SK-N-SH (cell line): ENCODE data around the gene CD320. TPM values are rescaled to one million over a fixed set of nuclear protein-coding genes. Genes with fewer than 3 reads are reported as not detected.

Source experiments
- CTCF ChIA-PET: fragments of 300-600, 350-600 bp; formaldehyde crosslinking; extraction: SDS; loops from one replicate; lab custom pipeline; 2021; lab: Yijun Ruan, JAX
- POLR2A ChIA-PET: fragments of 350-600 bp; sonication (Branson Sonifier 250); formaldehyde crosslinking; extraction: SDS; loops from one replicate; lab custom pipeline; 2020; ENCODE audit warnings: antibody characterized with exemption, inconsistent platforms; lab: Yijun Ruan, JAX
- DNase-seq: peaks from one replicate; pipeline ENCODE4 v3.0.0; 2012
- H2AFZ ChIP-seq: fragments of 200-600 bp; sonication (generic); 2 replicates; pipeline ENCODE4 v1.8.1; 2016; ENCODE audit warnings: antibody characterized with exemption, mild to moderate bottlenecking, low read depth
- H3F3A ChIP-seq: fragments of 200-600 bp; sonication (generic); replicated peaks from 2 replicates; pipeline ENCODE3; 2016; ENCODE audit warnings: antibody characterized with exemption, mild to moderate bottlenecking; ENCODE audit not compliant: insufficient read depth
- H3K27ac ChIP-seq, 2 experiments: fragments of 200-500 bp in 1 of 2; fragments of 200-600 bp in 1 of 2; sonication (Bioruptor generic) in 1 of 2; sonication (generic), shearing (Covaris generic) in 1 of 2; 2 replicates each; pipeline versions ENCODE4 v1.5.1 to v1.6.1; 2014 to 2016; ENCODE audit warnings: low read depth in 2 of 2, inconsistent platforms in 1 of 2, low read length in 1 of 2, mild to moderate bottlenecking in 1 of 2, mixed read lengths in 1 of 2
- H3K27me3 ChIP-seq: fragments of 200-600 bp; sonication (generic), shearing (Covaris generic); 2 replicates; pipeline ENCODE4 v1.6.1; 2016; ENCODE audit warnings: mixed run types; ENCODE audit not compliant: insufficient read depth
- H3K36me3 ChIP-seq, 2 experiments: fragments of 200-500 bp in 1 of 2; fragments of 200-600 bp in 1 of 2; sonication (Bioruptor generic) in 1 of 2; sonication (generic) in 1 of 2; replicated peaks in 1 of 2; 2 replicates each; pipeline versions ENCODE3 to v1.5.1; 2014 to 2016; ENCODE audit warnings: low read length in 1 of 2, mild to moderate bottlenecking in 1 of 2; ENCODE audit not compliant: insufficient read depth in 2 of 2, control insufficient read depth in 1 of 2
- H3K4me1 ChIP-seq, 2 experiments: fragments of 200-500 bp in 1 of 2; fragments of 200-600 bp in 1 of 2; sonication (Bioruptor generic) in 1 of 2; sonication (generic), shearing (Covaris generic) in 1 of 2; 2 replicates each; pipeline versions ENCODE4 v1.5.1 to v1.6.1; 2014 to 2016; ENCODE audit warnings: low read depth in 1 of 2, low read length in 1 of 2, mixed run types in 1 of 2; ENCODE audit not compliant: insufficient read depth in 2 of 2, control insufficient read depth in 1 of 2
- H3K4me2 ChIP-seq: fragments of 200-600 bp; sonication (generic), shearing (Covaris generic); 2 replicates; pipeline ENCODE4 v1.6.1; 2017; ENCODE audit warnings: mixed run types
- H3K4me3 ChIP-seq, 2 experiments: fragments of 200-500 bp in 1 of 2; fragments of 200-600 bp in 1 of 2; sonication (Bioruptor generic) in 1 of 2; sonication (generic), shearing (Covaris generic) in 1 of 2; 2 replicates each; pipeline versions ENCODE4 v1.5.1 to v1.8.1; 2014 to 2016; ENCODE audit warnings: low read depth in 2 of 2, inconsistent platforms in 1 of 2, low read length in 1 of 2, mild to moderate bottlenecking in 1 of 2, mixed read lengths in 1 of 2, moderate library complexity in 1 of 2
- H3K79me2 ChIP-seq: fragments of 200-600 bp; sonication (generic); 2 replicates; pipeline ENCODE4 v1.8.1; 2017; ENCODE audit warnings: mild to moderate bottlenecking; ENCODE audit not compliant: insufficient read depth
- H3K9ac ChIP-seq: fragments of 200-600 bp; sonication (generic); 2 replicates; pipeline ENCODE4 v1.6.1; 2017; ENCODE audit warnings: mixed run types
- H3K9me2 ChIP-seq: fragments of 200-600 bp; sonication (generic); 2 replicates; pipeline ENCODE4 v1.6.1; 2017; ENCODE audit warnings: mixed run types
- H3K9me3 ChIP-seq: fragments of 200-600 bp; sonication (generic); 2 replicates; pipeline ENCODE4 v1.6.1; 2017; ENCODE audit warnings: mixed run types, mild to moderate bottlenecking, moderate library complexity
- H4K20me1 ChIP-seq: fragments of 200-600 bp; sonication (generic); 2 replicates; pipeline ENCODE4 v1.6.1; 2017; ENCODE audit warnings: mild to moderate bottlenecking, mixed run types; ENCODE audit not compliant: insufficient read depth
- ELF1 ChIP-seq: IDR thresholded peaks from 2 replicates; pipeline ENCODE4 v1.4.0; 2012
- EP300 ChIP-seq, 2 experiments: IDR thresholded peaks; 2 replicates each; pipeline versions ENCODE4 v1.4.0 to v1.6.1; 2012; ENCODE audit warnings: borderline replicate concordance in 1 of 2, low read depth in 1 of 2, low read length in 1 of 2
- EZH2phosphoT487 ChIP-seq: fragments of 200-600 bp; sonication (generic); IDR thresholded peaks from 2 replicates; pipeline ENCODE4 v1.6.1; 2017; ENCODE audit warnings: low read depth, mixed run types, mild to moderate bottlenecking, antibody characterized with exemption, moderate library complexity, borderline replicate concordance
- FOXJ3 ChIP-seq: sonication (generic); formaldehyde crosslinking; IDR thresholded peaks from 2 replicates; pipeline ENCODE4 v1.5.1; 2020; ENCODE audit warnings: mild to moderate bottlenecking, missing genetic modification reagents
- GATA2 ChIP-seq: sonication (generic); formaldehyde crosslinking; IDR thresholded peaks from 2 replicates; pipeline ENCODE4 v1.5.0; 2020; ENCODE audit warnings: mild to moderate bottlenecking, missing genetic modification reagents
- JUND ChIP-seq: IDR thresholded peaks from 2 replicates; pipeline ENCODE4 v1.4.0; 2012
- MEF2A ChIP-seq: IDR thresholded peaks from 2 replicates; pipeline ENCODE4 v1.4.0; 2012; ENCODE audit warnings: low read depth, borderline replicate concordance
- NRF1 ChIP-seq: IDR thresholded peaks from 2 replicates; pipeline ENCODE4 v1.6.1; 2012; ENCODE audit warnings: low read depth, mild to moderate bottlenecking, low read length
- POLR2AphosphoS5 ChIP-seq: IDR thresholded peaks from 2 replicates; pipeline ENCODE4 v1.6.1; 2012; ENCODE audit warnings: low read depth, low read length
- RFX5 ChIP-seq: IDR thresholded peaks from 2 replicates; pipeline ENCODE4 v1.6.1; 2012; ENCODE audit warnings: mild to moderate bottlenecking, improper control_type of control experiment, low read length
- SIN3A ChIP-seq: IDR thresholded peaks from 2 replicates; pipeline ENCODE4 v1.6.1; 2012; ENCODE audit warnings: low read depth, mild to moderate bottlenecking, low read length, moderate library complexity, borderline replicate concordance
- SMC3 ChIP-seq: IDR thresholded peaks from 2 replicates; pipeline ENCODE4 v1.6.1; 2012; ENCODE audit warnings: low read depth, low read length, improper control_type of control experiment
- TAF1 ChIP-seq: IDR thresholded peaks from 2 replicates; pipeline ENCODE4 v1.6.1; 2012; ENCODE audit warnings: low read depth, mild to moderate bottlenecking, low read length, moderate library complexity, borderline replicate concordance
- TCF12 ChIP-seq: IDR thresholded peaks from 2 replicates; pipeline ENCODE4 v1.4.0; 2012
- YY1 ChIP-seq: IDR thresholded peaks from 2 replicates; pipeline ENCODE4 v1.4.0; 2012; ENCODE audit warnings: low read depth, mild to moderate bottlenecking
- WGBS: methylation state at CpG from one replicate; pipeline ENCODE4 v1.1.6; 2017; ENCODE audit warnings: low lambda C conversion rate; 5-methylcytosine and 5-hydroxymethylcytosine counted together
- polyA plus RNA-seq, 3 experiments: library from polyadenylated mRNA; depleted of rRNA; stranded (reverse); fragments of >200 nt; gene quantifications; 2 replicates each; pipeline ENCODE4 v1.2.3, GENCODE V29; 2012
- TF ChIP-seq, protein P1 (sequence below): IDR thresholded peaks from 2 replicates; pipeline ENCODE4 v1.4.0; 2012; ENCODE audit warnings: low read depth, borderline replicate concordance
- TF ChIP-seq, protein P2 (sequence below): IDR thresholded peaks from 2 replicates; pipeline ENCODE4 v1.6.1; 2012; ENCODE audit warnings: mild to moderate bottlenecking, low read depth, low read length, moderate library complexity
- TF ChIP-seq, protein P3 (sequence below): fragments of 150-350 bp; IDR thresholded peaks from 2 replicates; pipeline ENCODE4 v1.6.1; 2016; ENCODE audit warnings: mild to moderate bottlenecking, low read depth, low read length

CD320 gene
- polyA plus RNA-seq, 1 of the 3 experiments (the other 2 are of a cell fraction): 129 TPM

DNA sequence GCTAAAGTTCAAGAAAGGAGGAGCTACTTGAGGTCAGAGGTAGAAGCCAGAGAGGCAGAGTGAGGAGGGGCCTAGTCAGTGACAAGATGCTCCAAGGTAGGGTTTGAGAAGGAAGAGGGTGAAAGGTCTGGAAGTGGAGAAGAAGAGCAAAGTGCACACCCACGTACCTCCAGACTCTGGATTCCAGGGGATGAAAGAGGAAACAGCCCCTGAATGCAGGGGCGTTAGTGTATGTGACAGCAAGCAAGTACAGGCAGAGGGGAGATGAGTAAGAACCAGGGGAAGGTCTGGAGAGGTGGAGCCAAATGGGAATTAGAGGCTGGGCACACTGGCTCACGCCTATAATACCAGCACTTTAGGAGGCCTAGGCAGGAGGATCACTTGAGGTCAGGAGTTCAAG lies 21.8 kb upstream of the CD320 start:
- Histone ChIP-seq H3K79me2 (no peaks in the 10 kb centered on the region), H3K4me2 (no peak overlapping the region), H3K9ac (no peak overlapping the region), H3K9me2 (no peaks in the 10 kb centered on the region), H3K27ac (no peak overlapping the region), H3K4me1 (no peaks in the 10 kb centered on the region; a peak in 1 of 4 replicates), H3K36me3 (no peaks in the 10 kb centered on the region), H3K27me3 (peaks cover 20% of the 10 kb centered on the region), H3K9me3 (no peaks in the 10 kb centered on the region), H2AFZ (no peak overlapping the region), H3F3A (no peaks in the 10 kb centered on the region), H3K4me3 (no peak overlapping the region), H4K20me1 (no peaks in the 10 kb centered on the region)
- no peak for DNase-seq
- no peak for TF ChIP-seq NRF1
- no peak for TF ChIP-seq POLR2AphosphoS5
- TF ChIP-seq TAF1: no peak
- no peak for TF ChIP-seq TCF12
- no peak for TF ChIP-seq YY1
- no peak for TF ChIP-seq GATA2 (CRISPR knock-in tag)
- TF ChIP-seq ELF1: no peak
- no peak for TF ChIP-seq SMC3
- TF ChIP-seq, protein P1, sequence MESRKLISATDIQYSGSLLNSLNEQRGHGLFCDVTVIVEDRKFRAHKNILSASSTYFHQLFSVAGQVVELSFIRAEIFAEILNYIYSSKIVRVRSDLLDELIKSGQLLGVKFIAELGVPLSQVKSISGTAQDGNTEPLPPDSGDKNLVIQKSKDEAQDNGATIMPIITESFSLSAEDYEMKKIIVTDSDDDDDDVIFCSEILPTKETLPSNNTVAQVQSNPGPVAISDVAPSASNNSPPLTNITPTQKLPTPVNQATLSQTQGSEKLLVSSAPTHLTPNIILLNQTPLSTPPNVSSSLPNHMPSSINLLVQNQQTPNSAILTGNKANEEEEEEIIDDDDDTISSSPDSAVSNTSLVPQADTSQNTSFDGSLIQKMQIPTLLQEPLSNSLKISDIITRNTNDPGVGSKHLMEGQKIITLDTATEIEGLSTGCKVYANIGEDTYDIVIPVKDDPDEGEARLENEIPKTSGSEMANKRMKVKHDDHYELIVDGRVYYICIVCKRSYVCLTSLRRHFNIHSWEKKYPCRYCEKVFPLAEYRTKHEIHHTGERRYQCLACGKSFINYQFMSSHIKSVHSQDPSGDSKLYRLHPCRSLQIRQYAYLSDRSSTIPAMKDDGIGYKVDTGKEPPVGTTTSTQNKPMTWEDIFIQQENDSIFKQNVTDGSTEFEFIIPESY: no peak
- TF ChIP-seq, protein P2, sequence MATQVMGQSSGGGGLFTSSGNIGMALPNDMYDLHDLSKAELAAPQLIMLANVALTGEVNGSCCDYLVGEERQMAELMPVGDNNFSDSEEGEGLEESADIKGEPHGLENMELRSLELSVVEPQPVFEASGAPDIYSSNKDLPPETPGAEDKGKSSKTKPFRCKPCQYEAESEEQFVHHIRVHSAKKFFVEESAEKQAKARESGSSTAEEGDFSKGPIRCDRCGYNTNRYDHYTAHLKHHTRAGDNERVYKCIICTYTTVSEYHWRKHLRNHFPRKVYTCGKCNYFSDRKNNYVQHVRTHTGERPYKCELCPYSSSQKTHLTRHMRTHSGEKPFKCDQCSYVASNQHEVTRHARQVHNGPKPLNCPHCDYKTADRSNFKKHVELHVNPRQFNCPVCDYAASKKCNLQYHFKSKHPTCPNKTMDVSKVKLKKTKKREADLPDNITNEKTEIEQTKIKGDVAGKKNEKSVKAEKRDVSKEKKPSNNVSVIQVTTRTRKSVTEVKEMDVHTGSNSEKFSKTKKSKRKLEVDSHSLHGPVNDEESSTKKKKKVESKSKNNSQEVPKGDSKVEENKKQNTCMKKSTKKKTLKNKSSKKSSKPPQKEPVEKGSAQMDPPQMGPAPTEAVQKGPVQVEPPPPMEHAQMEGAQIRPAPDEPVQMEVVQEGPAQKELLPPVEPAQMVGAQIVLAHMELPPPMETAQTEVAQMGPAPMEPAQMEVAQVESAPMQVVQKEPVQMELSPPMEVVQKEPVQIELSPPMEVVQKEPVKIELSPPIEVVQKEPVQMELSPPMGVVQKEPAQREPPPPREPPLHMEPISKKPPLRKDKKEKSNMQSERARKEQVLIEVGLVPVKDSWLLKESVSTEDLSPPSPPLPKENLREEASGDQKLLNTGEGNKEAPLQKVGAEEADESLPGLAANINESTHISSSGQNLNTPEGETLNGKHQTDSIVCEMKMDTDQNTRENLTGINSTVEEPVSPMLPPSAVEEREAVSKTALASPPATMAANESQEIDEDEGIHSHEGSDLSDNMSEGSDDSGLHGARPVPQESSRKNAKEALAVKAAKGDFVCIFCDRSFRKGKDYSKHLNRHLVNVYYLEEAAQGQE: no peak
- TF ChIP-seq EP300 (IDR thresholded peaks at IDR 0.05; ENCODE audit: borderline replicate concordance in 1 of 2, low read depth in 1 of 2, low read length in 1 of 2): no peak
- TF ChIP-seq EZH2phosphoT487: no peak
- no peak for TF ChIP-seq FOXJ3
- no peak for TF ChIP-seq JUND
- TF ChIP-seq, protein P3, sequence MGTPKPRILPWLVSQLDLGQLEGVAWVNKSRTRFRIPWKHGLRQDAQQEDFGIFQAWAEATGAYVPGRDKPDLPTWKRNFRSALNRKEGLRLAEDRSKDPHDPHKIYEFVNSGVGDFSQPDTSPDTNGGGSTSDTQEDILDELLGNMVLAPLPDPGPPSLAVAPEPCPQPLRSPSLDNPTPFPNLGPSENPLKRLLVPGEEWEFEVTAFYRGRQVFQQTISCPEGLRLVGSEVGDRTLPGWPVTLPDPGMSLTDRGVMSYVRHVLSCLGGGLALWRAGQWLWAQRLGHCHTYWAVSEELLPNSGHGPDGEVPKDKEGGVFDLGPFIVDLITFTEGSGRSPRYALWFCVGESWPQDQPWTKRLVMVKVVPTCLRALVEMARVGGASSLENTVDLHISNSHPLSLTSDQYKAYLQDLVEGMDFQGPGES: no peak
- TF ChIP-seq SIN3A: no peak
- TF ChIP-seq RFX5: no peak
- no peak for TF ChIP-seq MEF2A
- CTCF ChIA-PET: interaction anchor here (3.9 kb wide), 1 partner anchor 24 kb away, joined by 16 read pairs; no protein-coding TSS in a partner anchor
- WGBS: 70% methylated on average over 3 of the region's 3 CpGs
- POLR2A ChIA-PET: no interaction called here
